ENCODE measurements around the gene SH3BGR.
"Not testable (repeated sequence)": the region's sequence is repeated elsewhere in the genome, so short reads cannot be mapped to it uniquely, and the experiment has no call there.

SH3BGR gene

GRCh38 chr21:39451332-39452206 is at the start of gene SH3BGR:
Gene SH3BGR, plus strand, starts transcription at chr21:39451970. Its CDS starts 127 bp downstream, at chr21:39452097.
- Histone ChIP-seq H3K27me3 (ENCODE audit: control insufficient read depth, insufficient read depth, low read length) (no peaks in the 10 kb centered on the region), H3K27ac (ENCODE audit: low read length) (no peak within 1 kb of the TSS), H3K36me3 (ENCODE audit: control insufficient read depth, low read depth, low read length) (no peaks in the 10 kb centered on the region), H3K4me1 (ENCODE audit: control insufficient read depth, low read depth, low read length) (peaks cover 9% of the 10 kb centered on the region), H3K9me3 (ENCODE audit: control insufficient read depth, low read depth, low read length) (no peaks in the 10 kb centered on the region), H3K4me3 (ENCODE audit: low read length) (peak within 1 kb of the TSS; percentile 29), H3K9ac (ENCODE audit: low read length) (no peak within 1 kb of the TSS)

- Histone ChIP-seq H3K27ac (ENCODE audit: low read length) (no peak overlapping the region), H3K4me3 (ENCODE audit: low read length) (no peak overlapping the region), H3K36me3 (ENCODE audit: control insufficient read depth, low read depth, low read length) (no peaks in the 10 kb centered on the region), H3K9ac (ENCODE audit: low read length) (no peak overlapping the region), H3K4me1 (ENCODE audit: control insufficient read depth, low read depth, low read length) (no peaks in the 10 kb centered on the region), H3K27me3 (ENCODE audit: control insufficient read depth, insufficient read depth, low read length) (no peaks in the 10 kb centered on the region), H3K9me3 (ENCODE audit: control insufficient read depth, low read depth, low read length) (peaks cover 7% of the 10 kb centered on the region)
Measured at GRCh38 chr21:39406065-39406464, 45.7 kb upstream of the SH3BGR start.

GRCh38 chr21:39419204-39419603 is 32.6 kb upstream of the SH3BGR start:
- not testable (repeated sequence) for H3K4me1 ChIP-seq (ENCODE audit: control insufficient read depth, low read depth, low read length); H3K27me3 ChIP-seq (ENCODE audit: control insufficient read depth, insufficient read depth, low read length); H3K36me3 ChIP-seq (ENCODE audit: control insufficient read depth, low read depth, low read length); H3K9me3 ChIP-seq (ENCODE audit: control insufficient read depth, low read depth, low read length); H3K4me3 ChIP-seq (ENCODE audit: low read length); H3K27ac ChIP-seq (ENCODE audit: low read length); H3K9ac ChIP-seq (ENCODE audit: low read length)

- Histone ChIP-seq H3K36me3 (ENCODE audit: control insufficient read depth, low read depth, low read length) (no peaks in the 10 kb centered on the region), H3K9me3 (ENCODE audit: control insufficient read depth, low read depth, low read length) (no peaks in the 10 kb centered on the region), H3K27me3 (ENCODE audit: control insufficient read depth, insufficient read depth, low read length) (no peaks in the 10 kb centered on the region), H3K9ac (ENCODE audit: low read length) (no peak overlapping the region), H3K27ac (ENCODE audit: low read length) (no peak overlapping the region), H3K4me1 (ENCODE audit: control insufficient read depth, low read depth, low read length) (peaks cover 4% of the 10 kb centered on the region), H3K4me3 (ENCODE audit: low read length) (no peak overlapping the region)
Measured at GRCh38 chr21:39422527-39423241, 29.1 kb upstream of the SH3BGR start.

- no peaks in the 10 kb centered on the region for H3K27me3 ChIP-seq (ENCODE audit: control insufficient read depth, insufficient read depth, low read length)
Measured at GRCh38 chr21:39429445-39429844, 22.3 kb upstream of the SH3BGR start.

GRCh38 chr21:39430016-39430415 is 21.8 kb upstream of the SH3BGR start:
- Histone ChIP-seq H3K4me1 (ENCODE audit: control insufficient read depth, low read depth, low read length) (peaks cover 11% of the 10 kb centered on the region), H3K4me3 (ENCODE audit: low read length) (no peak overlapping the region), H3K36me3 (ENCODE audit: control insufficient read depth, low read depth, low read length) (no peaks in the 10 kb centered on the region), H3K9ac (ENCODE audit: low read length) (no peak overlapping the region), H3K9me3 (ENCODE audit: control insufficient read depth, low read depth, low read length) (no peaks in the 10 kb centered on the region), H3K27me3 (ENCODE audit: control insufficient read depth, insufficient read depth, low read length) (no peaks in the 10 kb centered on the region), H3K27ac (ENCODE audit: low read length) (no peak overlapping the region)

More at GRCh38 chr21:39429445-39429844, 22.3 kb upstream of the SH3BGR start:
- no peak overlapping the region for H3K9ac ChIP-seq (ENCODE audit: low read length)
- no peak overlapping the region for H3K27ac ChIP-seq (ENCODE audit: low read length)
- H3K4me3 ChIP-seq (ENCODE audit: low read length) = no peak overlapping the region
- no peaks in the 10 kb centered on the region for H3K36me3 ChIP-seq (ENCODE audit: control insufficient read depth, low read depth, low read length)
- H3K4me1 ChIP-seq (ENCODE audit: control insufficient read depth, low read depth, low read length) = peaks cover 11% of the 10 kb centered on the region
- no peaks in the 10 kb centered on the region for H3K9me3 ChIP-seq (ENCODE audit: control insufficient read depth, low read depth, low read length)

- no peaks in the 10 kb centered on the region for H3K9me3 ChIP-seq (ENCODE audit: control insufficient read depth, low read depth, low read length)
- no peaks in the 10 kb centered on the region for H3K27me3 ChIP-seq (ENCODE audit: control insufficient read depth, insufficient read depth, low read length)
- peaks cover 11% of the 10 kb centered on the region for H3K4me1 ChIP-seq (ENCODE audit: control insufficient read depth, low read depth, low read length)
- H3K27ac ChIP-seq (ENCODE audit: low read length) = no peak overlapping the region
- H3K36me3 ChIP-seq (ENCODE audit: control insufficient read depth, low read depth, low read length) = no peaks in the 10 kb centered on the region
- H3K9ac ChIP-seq (ENCODE audit: low read length) = no peak overlapping the region
- no peak overlapping the region for H3K4me3 ChIP-seq (ENCODE audit: low read length)
Measured at GRCh38 chr21:39430457-39430856, 21.3 kb upstream of the SH3BGR start.

GRCh38 chr21:39430954-39431353 is 20.8 kb upstream of the SH3BGR start:
- Histone ChIP-seq H3K9ac (ENCODE audit: low read length) (no peak overlapping the region), H3K4me1 (ENCODE audit: control insufficient read depth, low read depth, low read length) (peaks cover 11% of the 10 kb centered on the region), H3K36me3 (ENCODE audit: control insufficient read depth, low read depth, low read length) (no peaks in the 10 kb centered on the region), H3K4me3 (ENCODE audit: low read length) (no peak overlapping the region), H3K27ac (ENCODE audit: low read length) (no peak overlapping the region), H3K9me3 (ENCODE audit: control insufficient read depth, low read depth, low read length) (no peaks in the 10 kb centered on the region), H3K27me3 (ENCODE audit: control insufficient read depth, insufficient read depth, low read length) (no peaks in the 10 kb centered on the region)

- no peak overlapping the region for H3K9ac ChIP-seq (ENCODE audit: low read length)
Measured at GRCh38 chr21:39434950-39435349, 16.8 kb upstream of the SH3BGR start.

GRCh38 chr21:39439232-39439631 is 12.5 kb upstream of the SH3BGR start:
- Histone ChIP-seq H3K9me3 (ENCODE audit: control insufficient read depth, low read depth, low read length) (no peaks in the 10 kb centered on the region), H3K4me1 (ENCODE audit: control insufficient read depth, low read depth, low read length) (no peaks in the 10 kb centered on the region), H3K9ac (ENCODE audit: low read length) (no peak overlapping the region), H3K4me3 (ENCODE audit: low read length) (no peak overlapping the region), H3K27ac (ENCODE audit: low read length) (no peak overlapping the region), H3K36me3 (ENCODE audit: control insufficient read depth, low read depth, low read length) (no peaks in the 10 kb centered on the region), H3K27me3 (ENCODE audit: control insufficient read depth, insufficient read depth, low read length) (no peaks in the 10 kb centered on the region)

More at GRCh38 chr21:39434950-39435349, 16.8 kb upstream of the SH3BGR start:
- Histone ChIP-seq H3K36me3 (ENCODE audit: control insufficient read depth, low read depth, low read length) (no peaks in the 10 kb centered on the region), H3K4me3 (ENCODE audit: low read length) (no peak overlapping the region), H3K4me1 (ENCODE audit: control insufficient read depth, low read depth, low read length) (peaks cover 9% of the 10 kb centered on the region), H3K27ac (ENCODE audit: low read length) (no peak overlapping the region), H3K9me3 (ENCODE audit: control insufficient read depth, low read depth, low read length) (no peaks in the 10 kb centered on the region), H3K27me3 (ENCODE audit: control insufficient read depth, insufficient read depth, low read length) (no peaks in the 10 kb centered on the region)

GRCh38 chr21:39441502-39442475 is 10.0 kb upstream of the SH3BGR start:
- Histone ChIP-seq H3K9ac (ENCODE audit: low read length) (no peak overlapping the region), H3K4me1 (ENCODE audit: control insufficient read depth, low read depth, low read length) (peaks cover 3% of the 10 kb centered on the region), H3K4me3 (ENCODE audit: low read length) (no peak overlapping the region), H3K27me3 (ENCODE audit: control insufficient read depth, insufficient read depth, low read length) (no peaks in the 10 kb centered on the region), H3K36me3 (ENCODE audit: control insufficient read depth, low read depth, low read length) (no peaks in the 10 kb centered on the region), H3K27ac (ENCODE audit: low read length) (no peak overlapping the region), H3K9me3 (ENCODE audit: control insufficient read depth, low read depth, low read length) (no peaks in the 10 kb centered on the region)
